Vagina (tissue), 2 donors: Measurements from ENCODE around the gene EFCAB9. TPM values are rescaled to one million over a fixed set of nuclear protein-coding genes. Genes with fewer than 3 reads are reported as not detected.

Experiments used
- DNase-seq, 2 donors: peaks; one replicate each; pipeline ENCODE4 v3.0.0-alpha.2; 2017; ENCODE audit errors: extremely low spot score in 2 of 2
- H3K27ac ChIP-seq: fragments of 200-600 bp; sonication (generic); one replicate; pipeline ENCODE4 v1.5.1; 2019
- H3K27me3 ChIP-seq: fragments of 200-600 bp; sonication (generic); one replicate; pipeline ENCODE4 v1.5.1; 2019
- H3K36me3 ChIP-seq, 2 donors: fragments of 200-600 bp; sonication (generic); one replicate each; pipeline ENCODE4 v1.5.1; 2017 to 2019
- H3K4me1 ChIP-seq: fragments of 200-600 bp; sonication (generic); one replicate; pipeline ENCODE4 v1.5.1; 2019
- H3K4me3 ChIP-seq, 2 donors: fragments of 200-600 bp; sonication (generic); 1 replicate in 1 of 2; 2 replicates in 1 of 2; pipeline ENCODE4 v1.5.1; 2016 to 2019
- H3K9me3 ChIP-seq: fragments of 200-600 bp; sonication (generic); one replicate; pipeline ENCODE4 v1.5.1; 2019
- POLR2A ChIP-seq, 2 donors: fragments of 450-650 bp; IDR thresholded peaks; one replicate each; pipeline ENCODE4 v1.6.1; 2017; ENCODE audit warnings: antibody characterized with exemption in 2 of 2, mild to moderate bottlenecking in 2 of 2, moderate library complexity in 2 of 2
- POLR2AphosphoS5 ChIP-seq, 2 donors: sonication (generic); formaldehyde crosslinking; IDR thresholded peaks; one replicate each; pipeline ENCODE4 v1.9.0; 2017; ENCODE audit warnings: antibody characterized with exemption in 2 of 2, mild to moderate bottlenecking in 2 of 2, low read depth in 1 of 2; ENCODE audit not compliant: insufficient read depth in 1 of 2
- intact Hi-C: fragments of 100-400 bp; cut with DNase I; formaldehyde crosslinking; loops from one replicate; pipeline ENCODE4 v1.15.1; 2023
- total RNA-seq: library from RNA; depleted of rRNA; stranded (reverse); fragments of >200 nt; gene quantifications from one replicate; pipeline ENCODE4 v1.2.3, GENCODE V29; 2016
- TF ChIP-seq, protein P1 (sequence below), 3 experiments: fragments of 450-650 bp in 2 of 3; fragments of 200-600 bp in 1 of 3; sonication (generic) in 1 of 3; IDR thresholded peaks; one replicate each; pipeline ENCODE4 v1.5.1; 2017 to 2019; ENCODE audit warnings: antibody characterized with exemption in 3 of 3, mild to moderate bottlenecking in 2 of 3, moderate library complexity in 2 of 3

EFCAB9 gene
- total RNA-seq, 1 donor from 2014 or later: not detected

DNA sequence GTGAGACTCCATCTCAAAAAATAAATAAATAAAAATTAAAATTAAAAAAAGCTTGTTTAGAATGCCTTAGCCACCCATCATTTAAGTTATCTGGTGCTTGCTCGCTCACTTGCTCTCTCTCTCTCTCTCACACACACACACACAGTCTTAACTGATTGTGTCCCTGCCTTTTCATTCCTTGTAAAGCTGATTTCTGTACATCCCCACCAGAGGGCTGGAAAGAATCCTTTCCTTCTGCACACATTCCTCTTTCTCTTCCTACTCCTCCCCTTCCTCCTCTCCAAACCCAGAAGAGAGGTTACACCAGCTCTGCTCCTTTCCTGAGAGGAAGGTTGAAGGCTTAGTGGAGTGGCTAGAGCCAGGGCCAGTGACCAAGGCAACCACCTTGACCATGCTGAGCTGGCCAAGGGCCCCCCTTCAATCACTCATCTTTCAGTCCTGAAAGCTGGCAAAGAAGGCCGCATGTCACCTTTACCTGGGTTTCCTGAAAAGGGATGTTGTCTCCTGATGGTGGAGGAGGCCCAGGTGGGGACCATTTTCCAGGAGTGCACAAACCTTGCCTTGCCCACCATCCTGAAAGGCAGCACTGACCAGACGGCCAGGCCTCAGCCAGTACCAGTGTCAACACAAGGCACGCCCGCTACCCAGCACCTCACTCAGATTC is 31.5 kb upstream of the EFCAB9 start:
- no peak overlapping the region for H3K27ac ChIP-seq
- no peak for TF ChIP-seq POLR2A (IDR thresholded peaks at IDR 0.05)
- TF ChIP-seq POLR2AphosphoS5 (IDR thresholded peaks at IDR 0.05; ENCODE audit: insufficient read depth in 1 of 2, low read depth in 1 of 2): no peak
- TF ChIP-seq, protein P1, sequence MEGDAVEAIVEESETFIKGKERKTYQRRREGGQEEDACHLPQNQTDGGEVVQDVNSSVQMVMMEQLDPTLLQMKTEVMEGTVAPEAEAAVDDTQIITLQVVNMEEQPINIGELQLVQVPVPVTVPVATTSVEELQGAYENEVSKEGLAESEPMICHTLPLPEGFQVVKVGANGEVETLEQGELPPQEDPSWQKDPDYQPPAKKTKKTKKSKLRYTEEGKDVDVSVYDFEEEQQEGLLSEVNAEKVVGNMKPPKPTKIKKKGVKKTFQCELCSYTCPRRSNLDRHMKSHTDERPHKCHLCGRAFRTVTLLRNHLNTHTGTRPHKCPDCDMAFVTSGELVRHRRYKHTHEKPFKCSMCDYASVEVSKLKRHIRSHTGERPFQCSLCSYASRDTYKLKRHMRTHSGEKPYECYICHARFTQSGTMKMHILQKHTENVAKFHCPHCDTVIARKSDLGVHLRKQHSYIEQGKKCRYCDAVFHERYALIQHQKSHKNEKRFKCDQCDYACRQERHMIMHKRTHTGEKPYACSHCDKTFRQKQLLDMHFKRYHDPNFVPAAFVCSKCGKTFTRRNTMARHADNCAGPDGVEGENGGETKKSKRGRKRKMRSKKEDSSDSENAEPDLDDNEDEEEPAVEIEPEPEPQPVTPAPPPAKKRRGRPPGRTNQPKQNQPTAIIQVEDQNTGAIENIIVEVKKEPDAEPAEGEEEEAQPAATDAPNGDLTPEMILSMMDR (IDR thresholded peaks at IDR 0.05): no peak
- intact Hi-C loops: no loop called here
- DNase-seq: no peak
- H3K4me3 ChIP-seq: no peak overlapping the region
- no peaks in the 10 kb centered on the region for H3K27me3 ChIP-seq
- H3K9me3 ChIP-seq: no peaks in the 10 kb centered on the region
- no peaks in the 10 kb centered on the region for H3K36me3 ChIP-seq
- H3K4me1 ChIP-seq: no peaks in the 10 kb centered on the region

DNA sequence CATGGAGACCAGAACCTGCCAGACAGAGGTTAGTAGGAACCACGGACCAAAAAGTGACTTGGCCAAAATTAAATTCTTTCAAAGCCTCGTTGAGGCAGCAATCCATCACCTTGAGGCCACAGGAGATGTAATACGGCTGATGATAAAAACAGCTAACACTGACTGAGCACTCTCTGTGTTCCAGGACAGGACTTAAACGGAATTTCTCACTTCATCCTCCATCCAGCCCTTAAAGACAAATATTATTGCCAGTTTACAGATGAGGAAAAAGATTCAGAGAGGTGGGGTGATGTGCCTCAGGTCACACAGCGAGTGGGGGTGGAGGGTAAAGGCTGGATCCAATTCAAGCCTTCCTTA is 31.0 kb upstream of the EFCAB9 start:
- H3K36me3 ChIP-seq: no peaks in the 10 kb centered on the region
- no peak for TF ChIP-seq POLR2A (IDR thresholded peaks at IDR 0.05)
- TF ChIP-seq, protein P1 (IDR thresholded peaks at IDR 0.05): no peak
- no peak for TF ChIP-seq POLR2AphosphoS5 (IDR thresholded peaks at IDR 0.05; ENCODE audit: insufficient read depth in 1 of 2, low read depth in 1 of 2)

DNA sequence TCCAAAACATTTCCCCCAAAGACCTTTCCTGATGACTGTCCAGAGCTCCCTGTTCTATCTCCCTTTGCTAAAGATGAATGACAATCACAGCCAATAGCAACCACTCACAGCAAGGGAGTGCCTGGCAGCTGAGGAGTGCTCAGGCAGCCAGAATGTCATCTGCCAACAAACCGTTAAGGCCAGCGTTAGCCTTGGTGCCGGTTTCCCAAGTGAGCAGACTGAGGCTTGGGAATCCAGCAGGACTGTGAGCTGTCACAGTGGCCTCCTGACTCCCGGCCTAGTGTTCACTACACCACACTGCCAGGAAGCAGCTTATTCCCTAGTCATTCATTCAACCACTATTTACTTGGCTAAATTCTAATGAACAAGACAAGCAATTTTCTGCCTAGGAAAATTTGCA is 30.6 kb upstream of the EFCAB9 start:
- DNase-seq: no peak
- no peak for TF ChIP-seq POLR2AphosphoS5 (IDR thresholded peaks at IDR 0.05; ENCODE audit: insufficient read depth in 1 of 2, low read depth in 1 of 2)
- no peak for TF ChIP-seq POLR2A (IDR thresholded peaks at IDR 0.05)
- TF ChIP-seq, protein P1 (IDR thresholded peaks at IDR 0.05): no peak
- H3K4me1 ChIP-seq: no peaks in the 10 kb centered on the region
- no peak overlapping the region for H3K27ac ChIP-seq
- no peak overlapping the region for H3K4me3 ChIP-seq
- H3K27me3 ChIP-seq: no peaks in the 10 kb centered on the region
- no peaks in the 10 kb centered on the region for H3K9me3 ChIP-seq
- no peaks in the 10 kb centered on the region for H3K36me3 ChIP-seq
- intact Hi-C loops: no loop called here

More for the DNA sequence above, 31.0 kb upstream of the EFCAB9 start:
- Histone ChIP-seq H3K9me3 (no peaks in the 10 kb centered on the region), H3K4me1 (no peaks in the 10 kb centered on the region), H3K27ac (no peak overlapping the region), H3K4me3 (no peak overlapping the region), H3K27me3 (no peaks in the 10 kb centered on the region)
- DNase-seq: no peak
- intact Hi-C loops: no loop called here

DNA sequence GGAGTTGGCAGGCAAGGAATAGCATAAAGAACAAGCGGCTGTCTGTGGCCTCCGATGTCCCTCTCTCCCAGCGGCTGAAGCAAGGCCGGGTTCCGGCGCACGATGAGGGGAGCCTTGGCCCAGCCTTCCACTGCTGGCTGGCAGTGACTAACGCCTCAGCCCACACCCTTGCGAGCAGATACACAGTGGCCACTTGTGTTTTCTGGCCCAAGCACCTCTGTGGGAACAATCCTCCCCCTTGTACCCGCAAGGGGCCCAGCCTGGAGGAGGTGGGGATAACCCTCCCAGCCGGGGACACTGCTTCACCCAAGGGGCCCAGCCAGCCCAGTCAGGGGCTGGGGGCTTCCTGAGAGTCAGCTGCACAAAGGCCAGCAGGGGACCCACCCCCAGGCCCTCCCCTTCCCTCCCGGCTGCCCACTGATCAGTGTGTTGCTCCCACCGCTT is 29.2 kb upstream of the EFCAB9 start:
- no peak for DNase-seq
- H3K9me3 ChIP-seq: no peaks in the 10 kb centered on the region
- TF ChIP-seq, protein P1 (IDR thresholded peaks at IDR 0.05): no peak
- TF ChIP-seq POLR2AphosphoS5 (IDR thresholded peaks at IDR 0.05; ENCODE audit: insufficient read depth in 1 of 2, low read depth in 1 of 2) (no peak), POLR2A (IDR thresholded peaks at IDR 0.05) (no peak)
- H3K27ac ChIP-seq: no peak overlapping the region
- intact Hi-C loops: no loop called here
- H3K27me3 ChIP-seq: no peaks in the 10 kb centered on the region
- no peaks in the 10 kb centered on the region for H3K4me1 ChIP-seq
- no peak overlapping the region for H3K4me3 ChIP-seq
- H3K36me3 ChIP-seq: no peaks in the 10 kb centered on the region

DNA sequence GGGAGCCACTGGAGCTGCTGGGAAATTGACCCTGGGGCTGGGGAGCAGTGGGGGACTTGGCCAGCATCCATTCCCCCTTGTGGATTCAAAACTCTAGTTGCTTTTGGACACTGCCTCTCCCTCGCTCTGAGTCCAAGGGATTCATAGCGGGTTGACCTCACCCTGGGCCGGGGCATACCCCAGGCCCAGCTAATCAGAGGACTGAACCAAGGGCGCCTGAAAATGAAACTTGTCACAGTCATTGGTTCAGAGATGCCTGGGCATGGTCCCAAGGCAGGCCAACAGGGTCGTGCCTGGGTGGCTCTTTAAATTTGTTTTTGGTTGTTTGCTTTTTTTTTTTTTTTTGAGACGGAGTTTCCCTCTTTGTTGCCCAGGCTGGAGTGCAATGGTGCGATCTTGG is 28.5 kb upstream of the EFCAB9 start:
- DNase-seq: no peak
- Histone ChIP-seq H3K27ac (no peak overlapping the region), H3K4me3 (no peak overlapping the region), H3K9me3 (no peaks in the 10 kb centered on the region), H3K27me3 (no peaks in the 10 kb centered on the region), H3K4me1 (no peaks in the 10 kb centered on the region), H3K36me3 (no peaks in the 10 kb centered on the region)
- intact Hi-C loops: no loop called here
- TF ChIP-seq POLR2A (IDR thresholded peaks at IDR 0.05) (no peak), POLR2AphosphoS5 (IDR thresholded peaks at IDR 0.05; ENCODE audit: insufficient read depth in 1 of 2, low read depth in 1 of 2) (no peak)
- TF ChIP-seq, protein P1 (IDR thresholded peaks at IDR 0.05): no peak
